HG02763 (cell line): Measurements from ENCODE around the gene TBKBP1.

ENCODE experiments used
- ATAC-seq: cut with Tn5 transposase; IDR thresholded peaks from one replicate; pipeline ENCODE4 v1.9.1; 2021; ENCODE audit warnings: mild to moderate bottlenecking, moderate library complexity; ENCODE audit not compliant: unreplicated experiment

Gene TBKBP1

DNA sequence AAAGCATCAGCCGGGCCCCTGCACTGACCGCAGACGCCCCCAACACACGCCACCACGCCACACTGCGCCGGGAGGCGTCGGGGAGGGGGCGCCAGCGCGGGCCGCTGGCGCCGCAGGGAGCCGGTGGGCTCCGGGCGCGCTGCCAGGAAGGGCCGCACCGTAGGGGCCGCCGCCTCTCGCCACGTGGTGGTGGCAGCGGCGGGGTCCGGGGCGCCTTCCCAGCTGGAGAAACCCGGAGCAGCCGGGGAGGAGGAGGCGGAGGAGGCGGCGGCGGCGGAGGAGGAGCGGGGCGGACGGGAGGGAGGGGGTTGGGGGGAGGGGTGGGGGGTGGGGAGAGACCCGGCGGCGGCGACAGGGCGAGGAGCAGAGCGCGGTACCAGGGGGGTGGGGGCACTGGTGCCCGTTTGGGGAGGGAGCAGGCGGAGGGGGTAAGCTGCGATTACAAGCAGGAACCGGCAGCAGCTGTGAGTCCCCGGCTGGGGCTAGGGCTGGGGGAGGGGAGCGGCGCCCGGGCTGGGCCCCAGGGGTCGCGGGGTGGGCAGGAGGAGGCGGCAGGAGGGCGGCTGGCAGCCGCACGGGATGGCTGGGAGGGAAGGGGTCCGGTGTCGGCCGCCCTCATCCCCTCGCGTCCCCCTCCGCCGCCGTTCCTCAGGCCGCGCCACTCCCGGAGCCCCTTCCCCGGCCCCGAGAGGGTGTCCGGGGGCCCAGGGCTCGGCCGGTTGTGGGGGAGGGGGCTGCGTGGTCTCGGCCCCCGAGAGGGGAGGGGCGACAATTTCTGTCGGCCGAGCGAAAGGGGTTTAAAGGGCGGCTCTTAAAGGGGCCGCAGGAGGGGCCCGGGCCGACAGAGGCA is at the start of gene TBKBP1:
Gene TBKBP1, plus strand, starts transcription at position 431 of the 850 bp plus-strand sequence. CDS start 1,952 bp downstream, outside the sequence.
- ATAC-seq, result no peak

DNA sequence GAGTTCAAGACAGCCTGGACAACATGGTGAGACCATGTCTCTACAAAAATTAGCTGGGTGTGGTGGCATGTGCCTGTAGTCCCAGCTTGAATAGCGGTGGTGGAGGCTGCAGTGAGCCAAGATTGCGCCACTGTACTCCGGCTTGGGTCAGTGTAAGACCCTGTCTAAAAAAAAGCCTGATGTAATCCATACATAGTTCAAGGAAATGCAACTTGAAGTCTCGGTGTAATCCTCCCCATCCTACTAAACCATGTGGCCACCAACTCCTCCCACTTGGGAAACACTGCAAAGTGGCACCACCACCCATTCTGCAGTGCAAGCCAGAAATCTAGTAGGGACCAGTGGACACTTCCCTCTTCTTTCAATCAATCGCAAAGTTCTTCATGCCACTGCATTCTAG is 49.6 kb upstream of the TBKBP1 start:
- ATAC-seq, result no peak

- ATAC-seq, result peak; percentile 80
These were observed 44.6 kb upstream of the TBKBP1 start, which contains the start of gene KPNB1 for GRCh38 chr17:47649153-47649971. Gene KPNB1 (plus strand): TSS chr17:47649919. CDS start chr17:47650245, 326 bp downstream.

GRCh38 chr17:47649972-47650524 is 43.9 kb upstream of the TBKBP1 start:
- peak; percentile 1 for ATAC-seq

GRCh38 chr17:47650525-47651522 is 43.1 kb upstream of the TBKBP1 start:
- peak; percentile 62 for ATAC-seq

DNA sequence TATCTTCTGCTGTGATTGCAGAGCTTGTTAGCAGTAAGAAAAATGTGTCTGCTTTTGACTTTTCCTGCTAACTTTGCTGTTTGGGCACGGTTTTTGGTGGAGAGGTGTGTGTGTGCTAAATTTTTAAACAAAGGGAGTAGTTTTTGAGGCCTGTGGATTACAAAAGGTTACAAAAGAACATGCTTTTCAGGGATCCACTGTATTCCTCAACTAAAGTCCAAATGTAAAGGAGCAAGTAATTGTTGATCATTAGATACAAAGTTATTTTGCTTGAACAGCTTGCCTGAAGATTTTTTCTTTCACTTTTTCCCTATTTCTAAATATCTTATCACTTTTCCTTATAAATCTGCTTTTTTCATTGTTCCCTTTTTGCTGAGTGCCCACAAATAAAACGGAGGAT is 42.3 kb upstream of the TBKBP1 start:
- no peak for ATAC-seq

- no peak for ATAC-seq
These were observed 41.4 kb upstream of the TBKBP1 start for GRCh38 chr17:47652570-47652969.

DNA sequence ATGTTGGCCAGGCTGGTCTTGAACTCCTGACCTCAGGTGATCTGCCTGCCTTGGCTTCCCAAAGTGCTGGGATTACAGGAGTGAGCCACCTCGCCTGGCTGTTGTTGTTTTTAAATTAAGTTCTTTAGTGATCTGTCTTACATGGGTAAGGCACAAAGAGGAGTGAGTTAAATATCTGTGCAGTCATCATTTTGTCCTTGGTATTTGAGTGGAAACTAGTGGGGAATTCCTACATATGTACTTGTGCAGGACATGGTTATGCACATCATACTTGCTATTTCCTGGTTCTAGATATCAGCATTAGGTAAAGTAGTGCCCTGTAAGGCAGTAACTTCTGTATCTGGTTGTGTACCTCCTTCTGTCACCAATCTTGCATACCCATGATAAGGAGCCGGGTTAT is 40.5 kb upstream of the TBKBP1 start:
- no peak for ATAC-seq

DNA sequence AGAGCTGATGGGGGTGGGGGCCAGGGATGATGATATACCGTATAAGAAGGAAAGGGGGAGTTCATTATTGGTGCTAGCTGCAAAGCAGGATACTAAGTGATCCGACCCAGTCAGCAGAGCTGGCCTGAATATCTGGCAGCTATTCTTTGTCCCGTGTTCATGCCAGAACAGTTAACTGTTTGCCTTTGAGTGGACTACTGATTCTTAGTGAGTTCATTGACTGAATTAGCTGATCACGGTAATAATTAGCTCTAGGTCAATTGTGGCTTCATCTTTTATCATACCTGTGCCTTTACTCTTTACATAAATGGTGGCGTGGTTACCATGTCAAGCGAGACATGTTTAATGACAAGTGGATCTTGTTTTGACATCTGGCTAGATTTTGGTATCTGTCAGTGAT is 39.0 kb upstream of the TBKBP1 start:
- ATAC-seq, result no peak

DNA sequence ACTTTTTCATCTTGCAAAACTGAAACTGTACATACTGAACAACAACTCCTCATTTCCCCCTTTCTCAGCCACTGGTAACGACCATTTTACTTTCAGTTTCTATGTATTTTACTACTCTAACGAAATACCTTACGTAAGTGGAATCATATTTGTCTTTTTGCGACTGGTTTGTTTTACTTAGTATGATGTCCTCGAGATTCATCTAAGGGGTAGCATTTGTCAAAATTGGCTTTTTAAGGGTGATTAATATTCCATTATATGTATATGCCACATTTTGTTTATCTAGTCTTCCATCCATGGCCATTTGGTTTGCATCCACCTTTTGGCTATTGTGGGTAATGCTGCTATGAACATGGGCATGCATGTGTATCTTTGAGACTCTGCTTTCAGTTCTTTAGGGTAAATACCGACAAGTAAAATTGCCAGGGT is 33.9 kb upstream of the TBKBP1 start:
- ATAC-seq, result peak; percentile 47

GRCh38 chr17:47663912-47664623 is 29.9 kb upstream of the TBKBP1 start:
- ATAC-seq, result no peak

DNA sequence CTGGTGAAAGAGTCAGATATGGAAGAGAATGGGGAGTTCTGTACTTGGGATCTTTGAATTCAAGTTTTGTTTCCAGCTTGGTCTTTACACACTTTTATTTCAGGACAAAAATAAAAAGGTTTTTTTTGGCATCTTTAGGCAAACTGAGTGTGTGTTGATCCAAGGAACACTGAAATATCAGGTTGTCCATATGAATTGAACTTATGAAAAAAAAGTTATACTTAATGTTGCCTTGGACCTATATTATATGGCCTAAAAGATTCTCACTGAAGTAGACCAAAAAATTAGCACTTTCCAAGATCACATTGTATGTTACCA is 29.4 kb upstream of the TBKBP1 start:
- no peak for ATAC-seq

DNA sequence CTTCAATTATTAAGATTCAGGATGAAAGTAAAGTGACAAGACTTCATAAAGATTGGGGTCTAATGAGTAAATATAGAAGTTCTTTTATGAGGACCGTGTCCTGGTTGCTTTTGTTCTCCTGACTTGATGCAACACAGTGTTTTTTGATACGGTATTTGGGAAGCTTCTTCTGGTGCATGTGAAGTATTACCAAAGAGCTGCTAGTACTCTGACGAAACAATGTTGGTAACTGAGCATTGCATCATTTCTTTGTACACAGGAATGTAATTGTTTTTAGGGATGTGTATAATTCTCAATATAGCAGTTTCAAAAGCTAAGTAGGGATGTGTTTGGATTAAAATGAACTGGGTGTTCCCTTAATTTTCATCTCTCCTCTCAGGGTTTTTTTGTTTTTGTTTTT is 28.3 kb upstream of the TBKBP1 start:
- ATAC-seq, result no peak

DNA sequence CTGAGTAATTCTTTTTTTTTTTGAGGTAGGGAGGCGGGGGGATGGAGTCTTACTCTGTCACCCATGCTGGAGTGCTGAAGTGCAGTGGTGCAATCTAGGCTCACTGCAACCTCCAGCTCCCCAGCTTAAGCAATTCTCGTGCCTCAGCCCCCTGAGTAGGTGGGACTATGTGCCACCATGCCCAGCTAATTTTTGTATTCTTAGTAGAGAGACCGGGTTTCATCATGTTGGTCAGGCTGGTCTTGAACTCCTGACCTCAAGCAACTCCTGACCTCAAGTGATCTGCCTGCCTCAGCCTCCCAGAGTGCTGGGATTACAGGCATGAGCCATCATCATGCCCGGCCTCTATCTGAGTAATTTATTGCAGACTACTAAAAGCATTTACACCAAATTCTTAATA is 24.9 kb upstream of the TBKBP1 start:
- no peak for ATAC-seq

DNA sequence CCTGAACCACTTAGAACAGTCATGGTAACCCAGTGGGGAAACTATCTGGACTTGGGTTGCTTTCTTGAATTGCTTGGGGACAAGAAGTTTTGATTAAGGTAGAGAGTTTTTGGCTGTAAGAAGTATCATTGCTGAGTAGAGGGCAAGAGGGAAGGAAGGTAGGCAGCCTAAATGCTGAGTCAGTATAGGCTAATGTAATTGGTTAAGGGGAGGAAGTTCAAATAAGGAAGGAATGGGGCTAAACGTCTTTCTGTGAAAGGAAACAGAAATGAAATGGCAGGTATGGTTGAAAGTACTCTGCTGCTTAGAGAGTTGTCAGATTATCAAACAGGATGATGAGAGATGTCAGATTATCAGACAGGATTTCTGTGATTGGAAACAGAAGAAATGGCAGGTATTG is 23.9 kb upstream of the TBKBP1 start:
- ATAC-seq, result no peak

DNA sequence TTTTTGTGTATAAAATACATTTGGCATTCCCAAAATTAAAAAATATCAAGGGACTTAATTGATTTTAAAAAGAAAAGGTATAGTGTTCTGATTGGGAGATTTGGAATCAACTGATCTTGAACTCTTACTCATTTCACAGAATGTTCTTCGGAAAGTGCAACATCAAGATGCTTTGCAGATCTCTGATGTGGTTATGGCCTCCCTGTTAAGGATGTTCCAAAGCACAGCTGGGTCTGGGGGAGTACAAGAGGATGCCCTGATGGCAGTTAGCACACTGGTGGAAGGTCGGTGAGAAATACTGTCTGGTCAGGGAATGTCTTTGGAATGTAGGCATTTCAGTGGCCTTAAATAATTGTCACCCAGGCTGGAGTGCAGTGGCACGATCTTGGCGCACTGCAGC is 19.5 kb upstream of the TBKBP1 start:
- no peak for ATAC-seq

GRCh38 chr17:47675380-47676198 is 18.4 kb upstream of the TBKBP1 start:
- ATAC-seq, result no peak

- ATAC-seq, result no peak
These were observed 17.8 kb upstream of the TBKBP1 start for GRCh38 chr17:47676199-47676472.

- ATAC-seq, result no peak
These were observed 17.3 kb upstream of the TBKBP1 start for GRCh38 chr17:47676510-47677165.
